GM19397 (cell line): ENCODE measurements around the gene FAM117A.
A peak's percentile ranks its signal among the peaks of the same experiment; 100 is the strongest.
"Not testable (repeated sequence)": the region's sequence is repeated elsewhere in the genome, so short reads cannot be mapped to it uniquely, and the experiment has no call there.

Source experiments
- ATAC-seq: cut with Tn5 transposase; IDR thresholded peaks from one replicate; pipeline ENCODE4 v1.9.1; 2021; ENCODE audit warnings: mild to moderate bottlenecking, moderate library complexity; ENCODE audit not compliant: unreplicated experiment

Gene FAM117A

GRCh38 chr17:49764559-49765180 is 739 bp upstream of the FAM117A start:
- no peak for ATAC-seq

GRCh38 chr17:49762151-49762941 is 1.6 kb downstream of the FAM117A start:
- ATAC-seq: no peak

- no peak for ATAC-seq
Measured at GRCh38 chr17:49760932-49761558, 2.9 kb downstream of the FAM117A start.

GRCh38 chr17:49760296-49760695 is 3.6 kb downstream of the FAM117A start:
- no peak for ATAC-seq

- no peak for ATAC-seq
Measured at GRCh38 chr17:49759203-49759602, 4.7 kb downstream of the FAM117A start.

GRCh38 chr17:49758464-49759010 is 5.4 kb downstream of the FAM117A start:
- ATAC-seq: not testable (repeated sequence)

GRCh38 chr17:49757151-49757777 is 6.7 kb downstream of the FAM117A start:
- no peak for ATAC-seq

GRCh38 chr17:49756323-49757150 is 7.4 kb downstream of the FAM117A start:
- no peak for ATAC-seq

- no peak for ATAC-seq
Measured at GRCh38 chr17:49755663-49756283, 8.2 kb downstream of the FAM117A start.

GRCh38 chr17:49753959-49754391 is 10.0 kb downstream of the FAM117A start:
- no peak for ATAC-seq

GRCh38 chr17:49752508-49752907 is 11.4 kb downstream of the FAM117A start:
- ATAC-seq: no peak

- ATAC-seq: no peak
Measured at GRCh38 chr17:49749730-49750129, 14.2 kb downstream of the FAM117A start.

- ATAC-seq: peak; percentile 70
Measured at GRCh38 chr17:49748791-49749190, 15.1 kb downstream of the FAM117A start.

GRCh38 chr17:49748223-49748622 is 15.7 kb downstream of the FAM117A start:
- ATAC-seq: no peak

GRCh38 chr17:49747632-49748031 is 16.3 kb downstream of the FAM117A start:
- ATAC-seq: no peak

- peak; percentile 63 for ATAC-seq
Measured at GRCh38 chr17:49746791-49747490, 17.0 kb downstream of the FAM117A start.

- no peak for ATAC-seq
Measured at GRCh38 chr17:49745175-49746139, 18.5 kb downstream of the FAM117A start.

- no peak for ATAC-seq
Measured at GRCh38 chr17:49742166-49742638, 21.7 kb downstream of the FAM117A start.
